Keratinocyte (primary cell): ENCODE results near the gene RNF150. TPM values are rescaled to one million over a fixed set of nuclear protein-coding genes. Genes with fewer than 3 reads are reported as not detected.

ENCODE experiments used
- DNase-seq: peaks from one replicate; pipeline ENCODE4 v3.0.0-alpha.2; 2011; ENCODE audit warnings: low read depth, missing footprints, low spot score
- FAIRE-seq: peaks from 2 replicates; lab custom pipeline; 2011; peaks lifted over from hg19 to GRCh38; lab: Jason Lieb, UNC
- H2AFZ ChIP-seq: 2 replicates; pipeline ENCODE4 v1.6.0; 2012; ENCODE audit warnings: low read length, control low read depth, inconsistent platforms; ENCODE audit not compliant: control insufficient read depth
- H3K27ac ChIP-seq: 2 replicates; pipeline ENCODE4 v1.5.1; 2011; ENCODE audit warnings: low read length; ENCODE audit not compliant: control insufficient read depth, insufficient read depth
- H3K27me3 ChIP-seq: 3 replicates; pipeline ENCODE4 v1.6.0; 2011; ENCODE audit warnings: low read length; ENCODE audit not compliant: control insufficient read depth, insufficient read depth; ENCODE audit errors: extremely low read depth
- H3K36me3 ChIP-seq, 2 experiments: 2 replicates in 1 of 2; 3 replicates in 1 of 2; pipeline ENCODE4 v1.5.1; 2011; ENCODE audit warnings: low read length in 2 of 2, mild to moderate bottlenecking in 1 of 2; ENCODE audit not compliant: control insufficient read depth in 2 of 2, insufficient read depth in 2 of 2; ENCODE audit errors: extremely low read depth in 1 of 2
- H3K4me1 ChIP-seq: 3 replicates; pipeline ENCODE4 v1.5.1; 2011; ENCODE audit warnings: low read length; ENCODE audit not compliant: control insufficient read depth, insufficient read depth; ENCODE audit errors: extremely low read depth
- H3K4me2 ChIP-seq: 3 replicates; pipeline ENCODE4 v1.6.0; 2011; ENCODE audit warnings: low read depth, low read length; ENCODE audit not compliant: control insufficient read depth, insufficient read depth; ENCODE audit errors: extremely low read depth
- H3K4me3 ChIP-seq, 3 experiments: fragments of 200-600 bp in 1 of 3; sonication (generic) in 1 of 3; 2 replicates in 2 of 3; 3 replicates in 1 of 3; pipeline ENCODE4 v1.5.1; 2011 to 2016; ENCODE audit warnings: low read length in 3 of 3, mild to moderate bottlenecking in 3 of 3, control low read depth in 2 of 3, inconsistent platforms in 1 of 3, low read depth in 1 of 3, mixed read lengths in 1 of 3, mixed run types in 1 of 3, moderate library complexity in 1 of 3; ENCODE audit not compliant: control insufficient read depth in 2 of 3, insufficient read depth in 2 of 3; ENCODE audit errors: extremely low read depth in 1 of 3
- H3K79me2 ChIP-seq: 2 replicates; pipeline ENCODE4 v1.6.0; 2012; ENCODE audit warnings: low read length; ENCODE audit not compliant: control insufficient read depth, insufficient read depth
- H3K9ac ChIP-seq: 3 replicates; pipeline ENCODE4 v1.6.0; 2011; ENCODE audit warnings: low read length; ENCODE audit not compliant: control insufficient read depth, insufficient read depth; ENCODE audit errors: extremely low read depth
- H3K9me1 ChIP-seq: 3 replicates; pipeline ENCODE4 v1.6.0; 2011; ENCODE audit warnings: low read length; ENCODE audit not compliant: control insufficient read depth, insufficient read depth; ENCODE audit errors: extremely low read depth
- H3K9me3 ChIP-seq: 2 replicates; pipeline ENCODE4 v1.5.1; 2012; ENCODE audit warnings: low read depth, low read length; ENCODE audit not compliant: control insufficient read depth
- H4K20me1 ChIP-seq: 3 replicates; pipeline ENCODE4 v1.6.0; 2011; ENCODE audit warnings: low read length; ENCODE audit not compliant: control insufficient read depth, insufficient read depth; ENCODE audit errors: extremely low read depth
- CTCF ChIP-seq, 3 experiments: IDR thresholded peaks in 1 of 3; conservative IDR thresholded peaks in 1 of 3; optimal IDR thresholded peaks in 1 of 3; 2 replicates in 2 of 3; 3 replicates in 1 of 3; pipeline versions ENCODE3 to v1.5.1; 2011; ENCODE audit warnings: low read length in 3 of 3, mild to moderate bottlenecking in 3 of 3, moderate library complexity in 2 of 3, control low read depth in 1 of 3, inconsistent platforms in 1 of 3; ENCODE audit not compliant: insufficient read depth in 2 of 3; ENCODE audit errors: extremely low read depth in 1 of 3
- EZH2 ChIP-seq: IDR thresholded peaks from one replicate; pipeline ENCODE4 v1.6.1; 2012; ENCODE audit warnings: inconsistent platforms, mild to moderate bottlenecking, low read length, moderate library complexity
- dilution Hi-C: fragments of 300-500 bp; cut with MboI; formaldehyde crosslinking; loops from one replicate; pipeline ENCODE4 v1.7.0; 2020; ENCODE audit warnings: low sequenced_read_pairs; ENCODE audit not compliant: extremely low pct_ligation_motif_present
- polyA plus RNA-seq, 5 experiments: library from polyadenylated mRNA; depleted of rRNA in 3 of 5; stranded (reverse) in 3 of 5; stranded (forward) in 1 of 5; unstranded in 1 of 5; fragments of >200 nt; gene quantifications; 1 replicate in 1 of 5; 2 replicates in 3 of 5; 3 replicates in 1 of 5; pipeline versions ENCODE4 v1.2.1 to v1.2.3, GENCODE V29; 2011 to 2012; ENCODE audit warnings: missing spikeins in 2 of 5, low read depth in 1 of 5, low replicate concordance in 1 of 5

Gene RNF150
- polyA plus RNA-seq, 1 donor (not counting 4 experiments of a cell fraction or from before 2014, with no cell fraction given) = 0.18 TPM

GRCh38 chr4:140986045-140986444 lies 147.2 kb downstream of the RNF150 start:
- no peak for DNase-seq
- Histone ChIP-seq H3K4me1 (no peaks in the 10 kb centered on the region), H3K4me3 (no peak overlapping the region), H3K9me3 (no peaks in the 10 kb centered on the region), H2AFZ (no peak overlapping the region), H3K27me3 (no peaks in the 10 kb centered on the region), H3K9me1 (no peaks in the 10 kb centered on the region), H3K27ac (no peak overlapping the region), H3K4me2 (no peak overlapping the region), H3K36me3 (no peaks in the 10 kb centered on the region), H3K79me2 (no peaks in the 10 kb centered on the region), H3K9ac (no peak overlapping the region), H4K20me1 (no peaks in the 10 kb centered on the region)
- no peak for TF ChIP-seq CTCF (optimal IDR thresholded peaks at IDR 0.05 in 1 of 3, IDR thresholded peaks at IDR 0.05 in 1 of 3, conservative IDR thresholded peaks at IDR 0.05 in 1 of 3; ENCODE audit: extremely low read depth in 1 of 3, insufficient read depth in 2 of 3, low read length in 3 of 3)
- no peak for TF ChIP-seq EZH2
- dilution Hi-C loops = no loop called here
- no peak for FAIRE-seq

DNA sequence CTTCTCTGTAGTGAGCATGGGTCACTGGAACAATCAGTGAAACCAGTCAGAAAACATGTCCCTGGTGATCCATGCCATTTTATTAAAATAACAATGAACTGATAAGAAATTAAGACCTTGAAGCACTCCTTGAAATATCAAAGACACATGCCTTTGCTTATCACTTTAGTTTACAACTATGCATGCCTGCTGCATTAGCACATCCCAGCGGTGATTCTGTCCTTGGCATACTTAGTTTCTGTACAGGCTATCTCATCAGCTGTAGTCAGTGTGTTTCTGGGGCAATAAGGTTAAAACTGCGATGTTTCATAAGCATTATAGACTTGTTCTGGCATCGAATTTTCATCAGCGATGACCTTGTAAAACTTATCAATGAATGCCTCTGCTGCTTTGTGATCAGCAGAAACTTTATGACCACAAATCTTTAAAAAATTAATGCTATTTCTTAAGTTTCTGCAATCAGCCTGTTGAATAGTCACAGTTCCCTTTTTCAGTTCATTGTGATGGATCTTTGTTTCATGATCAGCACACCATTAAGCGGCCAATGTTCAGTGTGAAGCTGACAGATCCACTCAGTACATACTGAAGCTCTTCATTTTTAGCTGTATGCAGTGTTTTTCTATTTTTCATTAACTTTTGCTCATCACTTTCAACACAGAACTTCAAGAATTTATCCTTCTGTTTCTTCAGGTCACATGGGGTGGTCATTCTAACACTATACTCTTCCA lies 150.5 kb downstream of the RNF150 start:
- DNase-seq = no peak
- no peak overlapping the region for H3K27ac ChIP-seq
- no peak for TF ChIP-seq CTCF (optimal IDR thresholded peaks at IDR 0.05 in 1 of 3, IDR thresholded peaks at IDR 0.05 in 1 of 3, conservative IDR thresholded peaks at IDR 0.05 in 1 of 3; ENCODE audit: extremely low read depth in 1 of 3, insufficient read depth in 2 of 3, low read length in 3 of 3)
- no peak for TF ChIP-seq EZH2
- no peaks in the 10 kb centered on the region for H3K4me1 ChIP-seq
- H3K9ac ChIP-seq = no peak overlapping the region
- no peak overlapping the region for H3K4me3 ChIP-seq
- H2AFZ ChIP-seq = no peak overlapping the region
- no peaks in the 10 kb centered on the region for H4K20me1 ChIP-seq
- no peaks in the 10 kb centered on the region for H3K27me3 ChIP-seq
- H3K9me1 ChIP-seq = no peaks in the 10 kb centered on the region
- no peak for FAIRE-seq
- H3K36me3 ChIP-seq = no peaks in the 10 kb centered on the region
- H3K4me2 ChIP-seq = no peak overlapping the region
- no peaks in the 10 kb centered on the region for H3K79me2 ChIP-seq
- dilution Hi-C loops = no loop called here
- H3K9me3 ChIP-seq = no peaks in the 10 kb centered on the region
